SU-DHL-6 (cell line): ENCODE results near the gene ESAM.

Source experiments
- H2AFZ ChIP-seq: fragments of 200-600 bp; sonication (generic); 2 replicates; pipeline ENCODE4 v1.6.1; 2014; ENCODE audit warnings: low read depth, mild to moderate bottlenecking, moderate library complexity, mixed read lengths, antibody characterized with exemption, low read length; ENCODE audit not compliant: severe bottlenecking
- H3F3A ChIP-seq: fragments of 200-600 bp; shearing (Covaris generic); 2 replicates; pipeline ENCODE4 v1.6.0; 2016; ENCODE audit warnings: antibody characterized with exemption, mild to moderate bottlenecking; ENCODE audit not compliant: insufficient read depth
- H3K27ac ChIP-seq: fragments of 200-600 bp; sonication (generic); 2 replicates; pipeline ENCODE4 v1.5.1; 2016; ENCODE audit warnings: low read depth, mild to moderate bottlenecking, low read length, moderate library complexity, mixed read lengths
- H3K27me3 ChIP-seq: fragments of 200-600 bp; sonication (generic), shearing (Covaris generic); 2 replicates; pipeline ENCODE4 v1.6.0; 2014; ENCODE audit warnings: mild to moderate bottlenecking, low read length
- H3K36me3 ChIP-seq: fragments of 200-600 bp; sonication (generic); 2 replicates; pipeline ENCODE4 v1.6.1; 2014; ENCODE audit warnings: mild to moderate bottlenecking, low read length, mixed read lengths
- H3K4me2 ChIP-seq: fragments of 300-600, 200-600 bp; shearing (Covaris generic), sonication (generic); 2 replicates; pipeline ENCODE4 v1.6.0; 2014; ENCODE audit warnings: low read length, low read depth, mild to moderate bottlenecking; ENCODE audit not compliant: poor library complexity, severe bottlenecking
- H3K4me3 ChIP-seq: fragments of 200-600 bp; sonication (generic); 2 replicates; pipeline ENCODE4 v1.5.1; 2014; ENCODE audit warnings: antibody characterized with exemption, low read length, mild to moderate bottlenecking, mixed read lengths; ENCODE audit not compliant: insufficient read depth, poor library complexity, severe bottlenecking
- H3K79me2 ChIP-seq: fragments of 200-600 bp; sonication (generic); 2 replicates; pipeline ENCODE4 v1.6.1; 2014; ENCODE audit warnings: mild to moderate bottlenecking, low read length, moderate library complexity; ENCODE audit not compliant: insufficient read depth
- H3K9ac ChIP-seq: fragments of 200-600 bp; sonication (generic); 2 replicates; pipeline ENCODE4 v1.7.0; 2014; ENCODE audit warnings: mild to moderate bottlenecking, low read length
- H3K9me2 ChIP-seq: fragments of 200-600 bp; sonication (generic); replicated peaks from 2 replicates; pipeline ENCODE4 v1.6.1; 2014; ENCODE audit warnings: low read length; ENCODE audit not compliant: insufficient read depth
- H3K9me3 ChIP-seq: fragments of 200-600 bp; sonication (generic); 2 replicates; pipeline ENCODE4 v1.6.1; 2014; ENCODE audit warnings: low read length, mixed read lengths; ENCODE audit not compliant: insufficient read depth
- H4K20me1 ChIP-seq: fragments of 200-600 bp; sonication (generic); 2 replicates; pipeline ENCODE4 v1.6.1; 2014; ENCODE audit warnings: low read depth, mild to moderate bottlenecking, antibody characterized with exemption, low read length, moderate library complexity, mixed read lengths
- CTCF ChIP-seq: fragments of 200-600 bp; sonication (generic); IDR thresholded peaks from one replicate; pipeline ENCODE4 v1.5.1; 2017; ENCODE audit warnings: antibody characterized with exemption, mild to moderate bottlenecking, low read length, moderate library complexity; ENCODE audit not compliant: insufficient read depth, poor library complexity, severe bottlenecking
- EZH2phosphoT487 ChIP-seq: fragments of 200-600 bp; sonication (generic), shearing (Covaris generic); conservative IDR thresholded peaks from 2 replicates; pipeline ENCODE4 v1.6.1; 2018; ENCODE audit warnings: mild to moderate bottlenecking, antibody characterized with exemption, low read length, moderate library complexity, mixed read lengths

ESAM gene

GRCh38 chr11:124727474-124727873, 34.6 kb downstream of the ESAM start:
- Histone ChIP-seq H3K36me3 (no peaks in the 10 kb centered on the region), H3K9me2 (no peaks in the 10 kb centered on the region), H4K20me1 (no peaks in the 10 kb centered on the region), H2AFZ (no peak overlapping the region), H3F3A (no peaks in the 10 kb centered on the region), H3K79me2 (no peaks in the 10 kb centered on the region), H3K27ac (no peak overlapping the region), H3K9ac (no peak overlapping the region), H3K4me2 (no peak overlapping the region), H3K27me3 (no peaks in the 10 kb centered on the region), H3K9me3 (no peaks in the 10 kb centered on the region), H3K4me3 (no peak overlapping the region)
- no peak for TF ChIP-seq CTCF
- TF ChIP-seq EZH2phosphoT487 = no peak

GRCh38 chr11:124725719-124726105, 36.4 kb downstream of the ESAM start:
- Histone ChIP-seq H3K27ac (no peak overlapping the region), H3K4me3 (no peak overlapping the region), H2AFZ (no peak overlapping the region), H3K79me2 (no peaks in the 10 kb centered on the region), H4K20me1 (no peaks in the 10 kb centered on the region), H3K9me3 (no peaks in the 10 kb centered on the region), H3K27me3 (no peaks in the 10 kb centered on the region), H3K9ac (no peak overlapping the region), H3F3A (no peaks in the 10 kb centered on the region), H3K4me2 (no peak overlapping the region), H3K9me2 (no peaks in the 10 kb centered on the region), H3K36me3 (no peaks in the 10 kb centered on the region)
- TF ChIP-seq EZH2phosphoT487 = no peak
- TF ChIP-seq CTCF = no peak

- H3K4me3 ChIP-seq = no peak overlapping the region
These were observed 36.9 kb downstream of the ESAM start for GRCh38 chr11:124724979-124725718.

More at GRCh38 chr11:124724979-124725718, 36.9 kb downstream of the ESAM start:
- H3K79me2 ChIP-seq = no peaks in the 10 kb centered on the region
- H3K27ac ChIP-seq = no peak overlapping the region
- no peaks in the 10 kb centered on the region for H3F3A ChIP-seq
- no peaks in the 10 kb centered on the region for H3K27me3 ChIP-seq
- H3K36me3 ChIP-seq = no peaks in the 10 kb centered on the region
- TF ChIP-seq EZH2phosphoT487 (no peak), CTCF (no peak)
- no peaks in the 10 kb centered on the region for H4K20me1 ChIP-seq
- no peaks in the 10 kb centered on the region for H3K9me2 ChIP-seq
- H2AFZ ChIP-seq = no peak overlapping the region
- H3K9me3 ChIP-seq = no peaks in the 10 kb centered on the region
- no peak overlapping the region for H3K9ac ChIP-seq
- H3K4me2 ChIP-seq = no peak overlapping the region
